K562 (cell line): ENCODE results near the gene ARHGAP42. TPM values are rescaled to one million over a fixed set of nuclear protein-coding genes. Genes with fewer than 3 reads are reported as not detected.

Experiments
- ATAC-seq: fragments of 200-7000 bp; cut with Tn5 transposase; 3 replicates; pipeline ENCODE4 v1.9.1; 2020; ENCODE audit warnings: moderate library complexity
- BruUV-seq: library from RNA; stranded (reverse); fragments of 400-500 nt; replicated peaks from 2 replicates; lab custom pipeline; 2021; lab: Mats Ljungman, UMichigan
- CTCF ChIA-PET: fragments of 300-600 bp; formaldehyde crosslinking; extraction: SDS; loops from one replicate; lab custom pipeline; 2021; ENCODE audit warnings: low intra/inter-chr PET ratio; lab: Yijun Ruan, JAX
- POLR2A ChIA-PET: fragments of 300-600, 350-650 bp; sonication (Branson Sonifier 250); formaldehyde crosslinking; extraction: SDS; loops from one replicate; lab custom pipeline; 2021; ENCODE audit warnings: antibody characterized with exemption, inconsistent platforms; lab: Yijun Ruan, JAX
- DNase-seq, 4 experiments: peaks; one replicate each; pipeline versions ENCODE4 v3.0.0 to v3.0.0-alpha.2; 2011 to 2018; ENCODE audit warnings: low spot score in 3 of 4, mixed read lengths in 3 of 4; ENCODE audit errors: extremely low read depth in 1 of 4
- FAIRE-seq: peaks from 2 replicates; lab custom pipeline; 2011; peaks lifted over from hg19 to GRCh38; lab: Jason Lieb, UNC
- H2AFZ ChIP-seq: 2 replicates; pipeline ENCODE4 v1.6.0; 2011; ENCODE audit warnings: low read depth, low read length, control low read depth, inconsistent platforms
- H3K27ac ChIP-seq: fragments of 200-600 bp; 3 replicates; pipeline ENCODE4 v1.8.0; 2011; ENCODE audit warnings: low read depth, mild to moderate bottlenecking, control low read depth, inconsistent platforms, low read length, moderate library complexity, mixed read lengths; ENCODE audit errors: extremely low read depth
- H3K27me3 ChIP-seq, 2 experiments: fragments of 300-600 bp in 1 of 2; 2 replicates in 1 of 2; 3 replicates in 1 of 2; pipeline versions ENCODE4 v1.6.0 to v1.8.0; 2011; ENCODE audit warnings: inconsistent platforms in 2 of 2, low read length in 2 of 2, mild to moderate bottlenecking in 1 of 2, mixed read lengths in 1 of 2, moderate library complexity in 1 of 2; ENCODE audit not compliant: control insufficient read depth in 2 of 2, insufficient read depth in 2 of 2
- H3K36me3 ChIP-seq: fragments of 300-600 bp; 3 replicates; pipeline ENCODE4 v1.8.0; 2011; ENCODE audit warnings: mild to moderate bottlenecking, low read length, inconsistent platforms; ENCODE audit not compliant: control insufficient read depth, insufficient read depth
- H3K4me1 ChIP-seq, 2 experiments: fragments of 200-600 bp in 1 of 2; replicated peaks in 1 of 2; 2 replicates in 1 of 2; 3 replicates in 1 of 2; pipeline versions ENCODE4 v1.5.1 to v1.8.0; 2011; ENCODE audit warnings: inconsistent platforms in 2 of 2, low read length in 2 of 2, mild to moderate bottlenecking in 1 of 2, mixed read lengths in 1 of 2, moderate library complexity in 1 of 2; ENCODE audit not compliant: control insufficient read depth in 2 of 2, insufficient read depth in 2 of 2
- H3K4me2 ChIP-seq: 2 replicates; pipeline ENCODE4 v1.6.1; 2011; ENCODE audit warnings: low read length, control low read depth, inconsistent platforms, mixed read lengths; ENCODE audit not compliant: insufficient read depth
- H3K4me3 ChIP-seq: fragments of 200-600 bp; sonication (generic), shearing (Covaris generic); 2 replicates; pipeline ENCODE4 v1.5.1; 2016; ENCODE audit warnings: control low read depth, inconsistent platforms
- H3K79me2 ChIP-seq: fragments of 200-600 bp; 3 replicates; pipeline ENCODE4 v1.8.0; 2011; ENCODE audit warnings: low read length, inconsistent platforms; ENCODE audit not compliant: control insufficient read depth, insufficient read depth
- H3K9ac ChIP-seq, 2 experiments: 2 replicates each; pipeline versions ENCODE4 v1.6.0 to v1.6.1; 2011; ENCODE audit warnings: low read depth in 2 of 2, low read length in 2 of 2, control low read depth in 1 of 2, inconsistent platforms in 1 of 2, mild to moderate bottlenecking in 1 of 2, mixed read lengths in 1 of 2; ENCODE audit not compliant: insufficient read depth in 1 of 2
- H3K9me1 ChIP-seq: one replicate; pipeline ENCODE4 v1.6.0; 2011; ENCODE audit warnings: inconsistent platforms, mild to moderate bottlenecking, low read length, moderate library complexity; ENCODE audit not compliant: control insufficient read depth, insufficient read depth
- H3K9me3 ChIP-seq: replicated peaks from 2 replicates; pipeline ENCODE4 v1.5.1; 2011; ENCODE audit warnings: low read depth, low read length, inconsistent platforms; ENCODE audit not compliant: control insufficient read depth, insufficient read depth
- H4K20me1 ChIP-seq: replicated peaks from 2 replicates; pipeline ENCODE4 v1.6.1; 2011; ENCODE audit warnings: low read length, inconsistent platforms, mixed read lengths; ENCODE audit not compliant: control insufficient read depth, insufficient read depth
- EP300 ChIP-seq: IDR thresholded peaks from 2 replicates; pipeline ENCODE4 v1.6.1; 2012; ENCODE audit warnings: low read length, improper control_type of control experiment
- HNRNPLL ChIP-seq: fragments of 200-400 bp; formaldehyde crosslinking; IDR thresholded peaks from 2 replicates; pipeline ENCODE4 v1.6.1; 2017; ENCODE audit warnings: low read length, low read depth, mild to moderate bottlenecking; ENCODE audit not compliant: poor library complexity, severe bottlenecking
- PBX2 ChIP-seq, 2 experiments: IDR thresholded peaks in 1 of 2; conservative IDR thresholded peaks in 1 of 2; 2 replicates each; pipeline ENCODE4 v1.6.1; 2016; ENCODE audit warnings: low read depth in 2 of 2, mild to moderate bottlenecking in 1 of 2, missing compliant biosample characterization in 1 of 2, missing genetic modification characterization in 1 of 2, moderate library complexity in 1 of 2
- PHF20 ChIP-seq: fragments of 450-650 bp; IDR thresholded peaks from 2 replicates; pipeline ENCODE4 v1.6.1; 2018; ENCODE audit not compliant: partially characterized antibody
- PHF8 ChIP-seq: fragments of 200-600 bp; sonication (generic); IDR thresholded peaks from 2 replicates; pipeline ENCODE4 v1.6.1; 2012; ENCODE audit warnings: mixed run types, mild to moderate bottlenecking, inconsistent platforms, low read length, moderate library complexity, borderline replicate concordance
- SRSF1 ChIP-seq: fragments of 200-400 bp; formaldehyde crosslinking; IDR thresholded peaks from 2 replicates; pipeline ENCODE4 v1.6.1; 2017; ENCODE audit warnings: mild to moderate bottlenecking, low read depth, low read length, moderate library complexity
- TSC22D4 ChIP-seq: fragments of 450-650 bp; IDR thresholded peaks from 2 replicates; pipeline ENCODE4 v1.6.1; 2016; ENCODE audit warnings: missing genetic modification characterization, missing biosample characterization, control low read depth
- ZNF134 ChIP-seq: fragments of 250-450 bp; sonication (Bioruptor Pico); conservative IDR thresholded peaks from 2 replicates; pipeline ENCODE4 v1.4.0; 2020
- ZNF324 ChIP-seq: fragments of 250-450 bp; sonication (Bioruptor Pico); IDR thresholded peaks from 2 replicates; pipeline ENCODE4 v1.4.0; 2020; ENCODE audit warnings: mild to moderate bottlenecking
- ZSCAN29 ChIP-seq: fragments of 450-650 bp; IDR thresholded peaks from 2 replicates; pipeline ENCODE4 v1.6.1; 2017
- WGBS: fragments of 100-300 bp; shearing (Covaris generic); methylation state at CpG from one replicate; pipeline ENCODE4 v1.1.6; 2016; ENCODE audit warnings: low coverage, mixed read lengths; ENCODE audit not compliant: insufficient coverage; ENCODE audit errors: missing lambda C conversion rate; 5-methylcytosine and 5-hydroxymethylcytosine counted together
- in situ Hi-C: fragments of 300-500 bp; cut with MboI; formaldehyde crosslinking; loops from 4 replicates; pipeline ENCODE4 v1.15.0; 2018; ENCODE audit warnings: inconsistent platforms, mixed read lengths
- intact Hi-C: fragments of 100-400 bp; cut with micrococcal nuclease; formaldehyde crosslinking; loops from 2 replicates; pipeline ENCODE4 v1.14.2; 2022
- polyA plus RNA-seq, 8 experiments: library from polyadenylated mRNA; depleted of rRNA in 4 of 8; stranded (reverse) in 5 of 8; unstranded in 3 of 8; fragments of >200 nt; fragmentation: Nextera tagmentation in 2 of 8; fragmentation: Illumina TruSeq in 1 of 8; extraction: Ambion mirVana in 2 of 8; extraction: Trizol in 1 of 8; gene quantifications; 2 replicates each; pipeline versions ENCODE4 v1.2.1 to v1.2.3, GENCODE V29; 2011 to 2014; ENCODE audit warnings: inconsistent platforms in 1 of 8, missing spikeins in 1 of 8
- total RNA-seq, 7 experiments: library from RNA; depleted of rRNA in 6 of 7; stranded (reverse); fragments of >200 nt in 6 of 7; fragmentation: Illumina TruSeq in 2 of 7; extraction: Trizol in 2 of 7; gene quantifications; 2 replicates each; pipeline versions ENCODE4 v1.2.1 to v1.2.3, GENCODE V29; 2011 to 2021; ENCODE audit warnings: low replicate concordance in 1 of 7
- TF ChIP-seq, protein P1 (sequence below): fragments of 450-650 bp; IDR thresholded peaks from 2 replicates; pipeline ENCODE4 v1.6.1; 2017; ENCODE audit warnings: antibody characterized with exemption, mild to moderate bottlenecking
- TF ChIP-seq, protein P2 (sequence below), 2 experiments: IDR thresholded peaks; 2 replicates each; pipeline ENCODE4 v1.6.1; 2012; ENCODE audit warnings: improper control_type of control experiment in 2 of 2, low read depth in 2 of 2, low read length in 2 of 2, borderline replicate concordance in 1 of 2

The ARHGAP42 gene
- total and polyA plus RNA-seq, 9 of the 15 experiments (the other 6 are each of a cell fraction or from before 2014, with no cell fraction given), result 0.95 to 6.1 (median 2.4) TPM

DNA sequence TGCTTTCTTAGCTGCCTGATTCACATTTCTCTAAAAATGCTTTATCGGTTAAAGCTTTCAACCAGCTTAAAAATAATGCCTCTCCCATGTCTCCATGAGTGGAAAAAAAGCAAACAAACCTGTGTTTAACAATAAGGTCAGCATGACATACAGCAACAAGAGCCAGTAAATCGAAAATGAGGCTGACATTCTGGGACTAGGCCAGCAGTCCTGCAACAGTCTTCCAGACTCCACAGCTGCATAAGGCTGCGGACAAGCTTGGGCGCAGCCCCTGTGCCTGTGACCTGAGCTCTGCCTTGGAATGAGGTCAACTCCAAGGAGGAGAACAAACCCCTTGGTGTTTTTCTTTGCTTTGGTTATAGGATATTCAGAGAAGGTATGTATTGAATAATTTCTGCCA, 347.0 kb downstream of the ARHGAP42 start (continued):
- TF ChIP-seq, protein P1, sequence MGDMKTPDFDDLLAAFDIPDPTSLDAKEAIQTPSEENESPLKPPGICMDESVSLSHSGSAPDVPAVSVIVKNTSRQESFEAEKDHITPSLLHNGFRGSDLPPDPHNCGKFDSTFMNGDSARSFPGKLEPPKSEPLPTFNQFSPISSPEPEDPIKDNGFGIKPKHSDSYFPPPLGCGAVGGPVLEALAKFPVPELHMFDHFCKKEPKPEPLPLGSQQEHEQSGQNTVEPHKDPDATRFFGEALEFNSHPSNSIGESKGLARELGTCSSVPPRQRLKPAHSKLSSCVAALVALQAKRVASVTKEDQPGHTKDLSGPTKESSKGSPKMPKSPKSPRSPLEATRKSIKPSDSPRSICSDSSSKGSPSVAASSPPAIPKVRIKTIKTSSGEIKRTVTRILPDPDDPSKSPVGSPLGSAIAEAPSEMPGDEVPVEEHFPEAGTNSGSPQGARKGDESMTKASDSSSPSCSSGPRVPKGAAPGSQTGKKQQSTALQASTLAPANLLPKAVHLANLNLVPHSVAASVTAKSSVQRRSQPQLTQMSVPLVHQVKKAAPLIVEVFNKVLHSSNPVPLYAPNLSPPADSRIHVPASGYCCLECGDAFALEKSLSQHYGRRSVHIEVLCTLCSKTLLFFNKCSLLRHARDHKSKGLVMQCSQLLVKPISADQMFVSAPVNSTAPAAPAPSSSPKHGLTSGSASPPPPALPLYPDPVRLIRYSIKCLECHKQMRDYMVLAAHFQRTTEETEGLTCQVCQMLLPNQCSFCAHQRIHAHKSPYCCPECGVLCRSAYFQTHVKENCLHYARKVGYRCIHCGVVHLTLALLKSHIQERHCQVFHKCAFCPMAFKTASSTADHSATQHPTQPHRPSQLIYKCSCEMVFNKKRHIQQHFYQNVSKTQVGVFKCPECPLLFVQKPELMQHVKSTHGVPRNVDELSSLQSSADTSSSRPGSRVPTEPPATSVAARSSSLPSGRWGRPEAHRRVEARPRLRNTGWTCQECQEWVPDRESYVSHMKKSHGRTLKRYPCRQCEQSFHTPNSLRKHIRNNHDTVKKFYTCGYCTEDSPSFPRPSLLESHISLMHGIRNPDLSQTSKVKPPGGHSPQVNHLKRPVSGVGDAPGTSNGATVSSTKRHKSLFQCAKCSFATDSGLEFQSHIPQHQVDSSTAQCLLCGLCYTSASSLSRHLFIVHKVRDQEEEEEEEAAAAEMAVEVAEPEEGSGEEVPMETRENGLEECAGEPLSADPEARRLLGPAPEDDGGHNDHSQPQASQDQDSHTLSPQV, result no peak
- TF ChIP-seq PHF20 (no peak), ZNF134 (CRISPR knock-in tag) (no peak), TSC22D4 (no peak), ZSCAN29 (no peak), ZNF324 (CRISPR knock-in tag) (no peak)

DNA sequence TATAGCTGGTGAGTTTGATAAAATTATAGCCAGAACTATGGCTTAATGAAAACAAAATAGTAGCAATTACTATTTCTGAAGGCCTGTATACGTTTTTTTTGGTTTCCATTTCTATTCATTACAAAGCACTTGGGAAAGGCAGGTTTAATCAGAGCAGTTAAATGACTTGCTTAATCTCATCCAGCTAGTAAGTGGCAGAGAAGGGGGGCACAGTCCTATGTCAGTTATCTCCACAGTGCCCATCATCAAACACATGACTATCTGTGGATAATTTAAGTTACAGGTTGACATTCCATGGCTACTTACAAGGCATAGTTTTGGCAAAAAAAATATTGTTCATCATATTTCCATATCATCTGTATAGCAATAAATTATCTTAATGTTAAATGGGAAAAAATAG, 348.8 kb downstream of the ARHGAP42 start:
- Histone ChIP-seq H3K9me3 (no peaks in the 10 kb centered on the region), H3K4me3 (no peak overlapping the region), H3K27ac (no peak overlapping the region), H3K4me2 (no peak overlapping the region), H2AFZ (no peak overlapping the region), H3K27me3 (no peaks in the 10 kb centered on the region), H3K9me1 (no peaks in the 10 kb centered on the region), H3K9ac (no peak overlapping the region), H4K20me1 (no peaks in the 10 kb centered on the region), H3K79me2 (no peaks in the 10 kb centered on the region), H3K4me1 (no peaks in the 10 kb centered on the region), H3K36me3 (no peaks in the 10 kb centered on the region)
- ATAC-seq, result no peak
- ChIA-PET CTCF (no interaction called here), POLR2A (no interaction called here)
- in situ Hi-C loops (no loop called here), intact Hi-C loops (no loop called here)
- FAIRE-seq, result no peak
- no TSS peak for BruUV-seq
- 0% methylated on average over 1 of the region's 1 CpG for WGBS
- DNase-seq, result no peak
- TF ChIP-seq PHF8 (no peak), SRSF1 (no peak), HNRNPLL (no peak), EP300 (no peak), PBX2 (CRISPR knock-in tag; IDR thresholded peaks at IDR 0.05; ENCODE audit: low read depth) (no peak), PBX2 (tag; conservative IDR thresholded peaks at IDR 0.05; ENCODE audit: low read depth) (no peak)
- TF ChIP-seq, protein P2, sequence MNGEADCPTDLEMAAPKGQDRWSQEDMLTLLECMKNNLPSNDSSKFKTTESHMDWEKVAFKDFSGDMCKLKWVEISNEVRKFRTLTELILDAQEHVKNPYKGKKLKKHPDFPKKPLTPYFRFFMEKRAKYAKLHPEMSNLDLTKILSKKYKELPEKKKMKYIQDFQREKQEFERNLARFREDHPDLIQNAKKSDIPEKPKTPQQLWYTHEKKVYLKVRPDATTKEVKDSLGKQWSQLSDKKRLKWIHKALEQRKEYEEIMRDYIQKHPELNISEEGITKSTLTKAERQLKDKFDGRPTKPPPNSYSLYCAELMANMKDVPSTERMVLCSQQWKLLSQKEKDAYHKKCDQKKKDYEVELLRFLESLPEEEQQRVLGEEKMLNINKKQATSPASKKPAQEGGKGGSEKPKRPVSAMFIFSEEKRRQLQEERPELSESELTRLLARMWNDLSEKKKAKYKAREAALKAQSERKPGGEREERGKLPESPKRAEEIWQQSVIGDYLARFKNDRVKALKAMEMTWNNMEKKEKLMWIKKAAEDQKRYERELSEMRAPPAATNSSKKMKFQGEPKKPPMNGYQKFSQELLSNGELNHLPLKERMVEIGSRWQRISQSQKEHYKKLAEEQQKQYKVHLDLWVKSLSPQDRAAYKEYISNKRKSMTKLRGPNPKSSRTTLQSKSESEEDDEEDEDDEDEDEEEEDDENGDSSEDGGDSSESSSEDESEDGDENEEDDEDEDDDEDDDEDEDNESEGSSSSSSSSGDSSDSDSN (IDR thresholded peaks at IDR 0.05; ENCODE audit: borderline replicate concordance in 1 of 2, low read depth in 2 of 2, low read length in 2 of 2), result no peak
